Measurements from ENCODE around the gene RUFY4.

Gene RUFY4

DNA sequence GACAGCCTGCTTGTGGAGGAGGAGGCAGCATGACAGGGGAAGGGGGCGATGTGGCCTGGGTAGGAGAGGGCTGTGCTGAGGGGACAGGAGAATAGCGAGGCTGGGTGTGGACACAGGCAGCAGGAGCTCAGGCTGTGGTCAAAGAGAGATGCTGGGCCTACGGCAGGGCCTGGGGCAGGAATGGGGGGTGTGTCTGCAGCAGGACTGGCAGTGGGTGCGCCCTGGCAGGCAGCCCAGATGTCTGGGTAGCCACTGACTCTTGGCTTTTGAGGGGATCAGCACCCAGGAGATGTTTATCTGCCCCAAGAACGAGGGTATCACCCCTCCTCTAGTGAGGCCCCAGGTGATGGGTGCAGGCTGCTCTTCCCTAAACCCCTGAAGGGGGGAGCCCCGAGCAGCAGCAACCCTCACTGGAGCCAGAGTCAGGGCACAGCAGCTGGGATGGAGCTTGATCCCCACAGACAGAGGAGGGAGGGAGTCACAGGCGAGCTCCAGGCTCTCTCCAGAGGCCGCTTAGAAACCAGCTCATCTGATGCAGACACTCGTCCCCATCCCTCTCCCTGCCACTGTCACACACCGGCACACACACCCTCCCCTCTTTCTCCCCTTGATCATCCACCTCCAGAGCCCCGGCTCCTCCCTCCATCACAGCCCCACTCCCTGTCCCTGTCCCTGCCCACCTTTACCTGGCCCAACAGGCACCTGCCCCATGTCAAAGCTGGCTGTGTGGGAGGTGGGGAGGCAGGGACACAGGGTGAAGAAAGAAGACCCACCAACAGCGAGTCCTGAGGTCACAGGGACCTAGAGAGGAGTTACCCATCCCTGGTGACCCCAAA is 36.5 kb upstream of the RUFY4 start:
- TF ChIP-seq EP300 (IDR thresholded peaks at IDR 0.05; ENCODE audit: borderline replicate concordance) (no peak), ZBTB7A (IDR thresholded peaks at IDR 0.05; ENCODE audit: low read depth) (no peak), CEBPB (IDR thresholded peaks at IDR 0.05) (no peak), YY1 (IDR thresholded peaks at IDR 0.05; ENCODE audit: low read depth) (no peak), EGR1 (IDR thresholded peaks at IDR 0.05) (no peak), TCF12 (IDR thresholded peaks at IDR 0.05; ENCODE audit: low read depth) (no peak), CREB1 (IDR thresholded peaks at IDR 0.05; ENCODE audit: low read depth) (no peak), FOXM1 (IDR thresholded peaks at IDR 0.05; ENCODE audit: borderline replicate concordance, low read depth) (no peak), TAF1 (IDR thresholded peaks at IDR 0.05; ENCODE audit: low read depth) (no peak)
- TF ChIP-seq, protein P1, sequence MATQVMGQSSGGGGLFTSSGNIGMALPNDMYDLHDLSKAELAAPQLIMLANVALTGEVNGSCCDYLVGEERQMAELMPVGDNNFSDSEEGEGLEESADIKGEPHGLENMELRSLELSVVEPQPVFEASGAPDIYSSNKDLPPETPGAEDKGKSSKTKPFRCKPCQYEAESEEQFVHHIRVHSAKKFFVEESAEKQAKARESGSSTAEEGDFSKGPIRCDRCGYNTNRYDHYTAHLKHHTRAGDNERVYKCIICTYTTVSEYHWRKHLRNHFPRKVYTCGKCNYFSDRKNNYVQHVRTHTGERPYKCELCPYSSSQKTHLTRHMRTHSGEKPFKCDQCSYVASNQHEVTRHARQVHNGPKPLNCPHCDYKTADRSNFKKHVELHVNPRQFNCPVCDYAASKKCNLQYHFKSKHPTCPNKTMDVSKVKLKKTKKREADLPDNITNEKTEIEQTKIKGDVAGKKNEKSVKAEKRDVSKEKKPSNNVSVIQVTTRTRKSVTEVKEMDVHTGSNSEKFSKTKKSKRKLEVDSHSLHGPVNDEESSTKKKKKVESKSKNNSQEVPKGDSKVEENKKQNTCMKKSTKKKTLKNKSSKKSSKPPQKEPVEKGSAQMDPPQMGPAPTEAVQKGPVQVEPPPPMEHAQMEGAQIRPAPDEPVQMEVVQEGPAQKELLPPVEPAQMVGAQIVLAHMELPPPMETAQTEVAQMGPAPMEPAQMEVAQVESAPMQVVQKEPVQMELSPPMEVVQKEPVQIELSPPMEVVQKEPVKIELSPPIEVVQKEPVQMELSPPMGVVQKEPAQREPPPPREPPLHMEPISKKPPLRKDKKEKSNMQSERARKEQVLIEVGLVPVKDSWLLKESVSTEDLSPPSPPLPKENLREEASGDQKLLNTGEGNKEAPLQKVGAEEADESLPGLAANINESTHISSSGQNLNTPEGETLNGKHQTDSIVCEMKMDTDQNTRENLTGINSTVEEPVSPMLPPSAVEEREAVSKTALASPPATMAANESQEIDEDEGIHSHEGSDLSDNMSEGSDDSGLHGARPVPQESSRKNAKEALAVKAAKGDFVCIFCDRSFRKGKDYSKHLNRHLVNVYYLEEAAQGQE (IDR thresholded peaks at IDR 0.05; ENCODE audit: low read depth), result no peak
- TF ChIP-seq, protein P2, sequence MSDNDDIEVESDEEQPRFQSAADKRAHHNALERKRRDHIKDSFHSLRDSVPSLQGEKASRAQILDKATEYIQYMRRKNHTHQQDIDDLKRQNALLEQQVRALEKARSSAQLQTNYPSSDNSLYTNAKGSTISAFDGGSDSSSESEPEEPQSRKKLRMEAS (IDR thresholded peaks at IDR 0.05), result no peak

DNA sequence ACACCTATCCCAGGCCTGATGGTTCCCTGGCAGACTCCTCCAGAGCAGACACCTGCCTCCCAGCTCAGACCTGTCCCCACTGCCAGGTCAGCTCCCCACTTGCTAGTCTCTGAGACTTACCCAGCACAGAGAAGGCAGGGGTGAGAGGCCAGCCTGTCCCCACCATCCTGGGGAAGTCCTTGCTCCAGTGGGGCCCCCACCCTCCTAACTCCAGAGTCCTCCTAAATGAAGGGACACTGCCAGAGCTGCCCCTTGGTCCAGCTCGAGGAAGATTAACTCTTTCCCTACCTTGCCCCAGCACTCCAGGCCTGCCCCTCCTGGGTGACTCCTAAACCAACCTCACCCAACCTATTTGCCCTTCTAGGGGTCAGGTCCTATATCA is 35.9 kb upstream of the RUFY4 start:
- TF ChIP-seq CEBPB (IDR thresholded peaks at IDR 0.05) (no peak), FOXM1 (IDR thresholded peaks at IDR 0.05; ENCODE audit: borderline replicate concordance, low read depth) (no peak), CREB1 (IDR thresholded peaks at IDR 0.05; ENCODE audit: low read depth) (no peak), YY1 (IDR thresholded peaks at IDR 0.05; ENCODE audit: low read depth) (no peak), NFIC (IDR thresholded peaks at IDR 0.05) (no peak), RAD21 (IDR thresholded peaks at IDR 0.05; ENCODE audit: low read depth) (no peak), ZBTB7A (IDR thresholded peaks at IDR 0.05; ENCODE audit: low read depth) (no peak), TEAD4 (IDR thresholded peaks at IDR 0.05) (no peak), EGR1 (IDR thresholded peaks at IDR 0.05) (no peak), EP300 (IDR thresholded peaks at IDR 0.05; ENCODE audit: borderline replicate concordance) (no peak), TCF12 (IDR thresholded peaks at IDR 0.05; ENCODE audit: low read depth) (no peak)
- TF ChIP-seq, protein P1 (IDR thresholded peaks at IDR 0.05; ENCODE audit: low read depth), result no peak
- TF ChIP-seq, protein P2 (IDR thresholded peaks at IDR 0.05), result no peak
- TF ChIP-seq, protein P3, sequence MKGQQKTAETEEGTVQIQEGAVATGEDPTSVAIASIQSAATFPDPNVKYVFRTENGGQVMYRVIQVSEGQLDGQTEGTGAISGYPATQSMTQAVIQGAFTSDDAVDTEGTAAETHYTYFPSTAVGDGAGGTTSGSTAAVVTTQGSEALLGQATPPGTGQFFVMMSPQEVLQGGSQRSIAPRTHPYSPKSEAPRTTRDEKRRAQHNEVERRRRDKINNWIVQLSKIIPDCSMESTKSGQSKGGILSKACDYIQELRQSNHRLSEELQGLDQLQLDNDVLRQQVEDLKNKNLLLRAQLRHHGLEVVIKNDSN (IDR thresholded peaks at IDR 0.05), result no peak

DNA sequence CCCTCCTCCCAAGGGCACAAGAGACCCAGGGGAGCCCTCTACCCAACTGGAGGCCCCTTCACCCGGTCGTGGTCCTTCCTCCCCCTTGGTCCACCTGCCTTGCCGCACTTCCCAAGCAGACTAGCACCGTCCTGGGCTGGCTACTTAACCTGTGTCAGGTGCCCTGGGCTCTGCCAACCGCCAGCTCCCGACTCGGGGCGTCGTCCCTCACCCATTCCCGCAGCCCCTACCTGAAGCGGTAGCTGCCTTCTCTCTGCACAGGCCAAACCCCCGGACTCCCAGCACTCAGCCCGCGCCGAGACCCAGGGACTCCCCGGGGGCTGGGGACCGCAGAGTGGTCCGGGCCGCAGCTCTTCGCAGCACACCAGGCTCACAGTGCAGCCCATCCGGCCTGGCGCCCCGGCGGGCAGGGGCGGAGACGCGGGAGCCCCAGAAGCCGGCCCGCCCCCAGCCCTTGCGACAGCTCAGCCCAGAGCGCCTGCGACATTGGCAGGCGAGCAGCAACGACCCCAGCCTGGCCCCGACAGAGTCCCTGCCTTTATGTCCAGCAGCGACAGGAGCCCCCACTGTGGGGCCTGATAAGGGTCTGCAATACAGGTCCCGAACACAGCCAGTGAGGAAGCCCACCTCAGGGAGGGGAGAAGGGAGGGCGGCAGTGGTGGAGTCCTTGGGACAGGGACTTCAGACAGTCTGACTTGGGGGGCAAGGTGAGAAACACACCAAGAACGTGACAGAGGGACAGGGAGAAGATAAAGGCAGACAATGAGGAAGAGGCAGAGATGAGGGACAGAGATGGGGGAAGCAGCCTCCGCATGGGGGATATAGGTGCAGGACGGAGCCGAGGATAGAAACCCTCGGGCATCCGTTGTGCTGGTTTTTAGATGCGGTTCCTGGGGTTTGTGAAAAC is 35.2 kb upstream of the RUFY4 start:
- TF ChIP-seq TCF12 (IDR thresholded peaks at IDR 0.05; ENCODE audit: low read depth), result no peak
- TF ChIP-seq EP300 (IDR thresholded peaks at IDR 0.05; ENCODE audit: borderline replicate concordance), result no peak
- TF ChIP-seq NFIC (IDR thresholded peaks at IDR 0.05), result no peak
- no peak for TF ChIP-seq TEAD4 (IDR thresholded peaks at IDR 0.05)
- no peak for TF ChIP-seq ZBTB7A (IDR thresholded peaks at IDR 0.05; ENCODE audit: low read depth)
- TF ChIP-seq EGR1 (IDR thresholded peaks at IDR 0.05), result no peak
- no peak for TF ChIP-seq TAF1 (IDR thresholded peaks at IDR 0.05; ENCODE audit: low read depth)
- TF ChIP-seq, protein P1 (IDR thresholded peaks at IDR 0.05; ENCODE audit: low read depth), result no peak
- no peak for TF ChIP-seq FOXM1 (IDR thresholded peaks at IDR 0.05; ENCODE audit: borderline replicate concordance, low read depth)

Data from Ishikawa (cell line).